Vagina (tissue), 2 donors: ENCODE data around the gene RANBP3.
"Not testable (repeated sequence)": the region's sequence is repeated elsewhere in the genome, so short reads cannot be mapped to it uniquely, and the experiment has no call there.

ENCODE experiments used
- CTCF ChIP-seq, 3 experiments: fragments of 450-650 bp in 2 of 3; fragments of 200-600 bp in 1 of 3; sonication (generic) in 1 of 3; IDR thresholded peaks; one replicate each; pipeline ENCODE4 v1.5.1; 2017 to 2019; ENCODE audit warnings: antibody characterized with exemption in 3 of 3, mild to moderate bottlenecking in 2 of 3, moderate library complexity in 2 of 3
- POLR2A ChIP-seq, 2 donors: fragments of 450-650 bp; IDR thresholded peaks; one replicate each; pipeline ENCODE4 v1.6.1; 2017; ENCODE audit warnings: antibody characterized with exemption in 2 of 2, mild to moderate bottlenecking in 2 of 2, moderate library complexity in 2 of 2
- POLR2AphosphoS5 ChIP-seq, 2 donors: sonication (generic); formaldehyde crosslinking; IDR thresholded peaks; one replicate each; pipeline ENCODE4 v1.9.0; 2017; ENCODE audit warnings: antibody characterized with exemption in 2 of 2, mild to moderate bottlenecking in 2 of 2, low read depth in 1 of 2; ENCODE audit not compliant: insufficient read depth in 1 of 2

- TF ChIP-seq POLR2A (IDR thresholded peaks at IDR 0.05); CTCF (IDR thresholded peaks at IDR 0.05); POLR2AphosphoS5 (IDR thresholded peaks at IDR 0.05; ENCODE audit: insufficient read depth in 1 of 2, low read depth in 1 of 2): not testable (repeated sequence)
Observed at GRCh38 chr19:6006070-6006446, 28.1 kb upstream of the RANBP3 start.
